Keratinocyte (primary cell): ENCODE measurements around the gene SSH2. TPM values are rescaled to one million over a fixed set of nuclear protein-coding genes. Genes with fewer than 3 reads are reported as not detected.
A peak's percentile ranks its signal among the peaks of the same experiment; 100 is the strongest.

Experiments used
- DNase-seq: peaks from one replicate; pipeline ENCODE4 v3.0.0-alpha.2; 2011; ENCODE audit warnings: low read depth, missing footprints, low spot score
- FAIRE-seq: peaks from 2 replicates; lab custom pipeline; 2011; peaks lifted over from hg19 to GRCh38; lab: Jason Lieb, UNC
- H2AFZ ChIP-seq: 2 replicates; pipeline ENCODE4 v1.6.0; 2012; ENCODE audit warnings: low read length, control low read depth, inconsistent platforms; ENCODE audit not compliant: control insufficient read depth
- H3K27ac ChIP-seq: 2 replicates; pipeline ENCODE4 v1.5.1; 2011; ENCODE audit warnings: low read length; ENCODE audit not compliant: control insufficient read depth, insufficient read depth
- H3K27me3 ChIP-seq: 3 replicates; pipeline ENCODE4 v1.6.0; 2011; ENCODE audit warnings: low read length; ENCODE audit not compliant: control insufficient read depth, insufficient read depth; ENCODE audit errors: extremely low read depth
- H3K36me3 ChIP-seq, 2 experiments: 2 replicates in 1 of 2; 3 replicates in 1 of 2; pipeline ENCODE4 v1.5.1; 2011; ENCODE audit warnings: low read length in 2 of 2, mild to moderate bottlenecking in 1 of 2; ENCODE audit not compliant: control insufficient read depth in 2 of 2, insufficient read depth in 2 of 2; ENCODE audit errors: extremely low read depth in 1 of 2
- H3K4me1 ChIP-seq: 3 replicates; pipeline ENCODE4 v1.5.1; 2011; ENCODE audit warnings: low read length; ENCODE audit not compliant: control insufficient read depth, insufficient read depth; ENCODE audit errors: extremely low read depth
- H3K4me2 ChIP-seq: 3 replicates; pipeline ENCODE4 v1.6.0; 2011; ENCODE audit warnings: low read depth, low read length; ENCODE audit not compliant: control insufficient read depth, insufficient read depth; ENCODE audit errors: extremely low read depth
- H3K4me3 ChIP-seq, 3 experiments: fragments of 200-600 bp in 1 of 3; sonication (generic) in 1 of 3; 2 replicates in 2 of 3; 3 replicates in 1 of 3; pipeline ENCODE4 v1.5.1; 2011 to 2016; ENCODE audit warnings: low read length in 3 of 3, mild to moderate bottlenecking in 3 of 3, control low read depth in 2 of 3, inconsistent platforms in 1 of 3, low read depth in 1 of 3, mixed read lengths in 1 of 3, mixed run types in 1 of 3, moderate library complexity in 1 of 3; ENCODE audit not compliant: control insufficient read depth in 2 of 3, insufficient read depth in 2 of 3; ENCODE audit errors: extremely low read depth in 1 of 3
- H3K79me2 ChIP-seq: 2 replicates; pipeline ENCODE4 v1.6.0; 2012; ENCODE audit warnings: low read length; ENCODE audit not compliant: control insufficient read depth, insufficient read depth
- H3K9ac ChIP-seq: 3 replicates; pipeline ENCODE4 v1.6.0; 2011; ENCODE audit warnings: low read length; ENCODE audit not compliant: control insufficient read depth, insufficient read depth; ENCODE audit errors: extremely low read depth
- H3K9me1 ChIP-seq: 3 replicates; pipeline ENCODE4 v1.6.0; 2011; ENCODE audit warnings: low read length; ENCODE audit not compliant: control insufficient read depth, insufficient read depth; ENCODE audit errors: extremely low read depth
- H3K9me3 ChIP-seq: 2 replicates; pipeline ENCODE4 v1.5.1; 2012; ENCODE audit warnings: low read depth, low read length; ENCODE audit not compliant: control insufficient read depth
- H4K20me1 ChIP-seq: 3 replicates; pipeline ENCODE4 v1.6.0; 2011; ENCODE audit warnings: low read length; ENCODE audit not compliant: control insufficient read depth, insufficient read depth; ENCODE audit errors: extremely low read depth
- CTCF ChIP-seq, 3 experiments: IDR thresholded peaks in 1 of 3; conservative IDR thresholded peaks in 1 of 3; optimal IDR thresholded peaks in 1 of 3; 2 replicates in 2 of 3; 3 replicates in 1 of 3; pipeline versions ENCODE3 to v1.5.1; 2011; ENCODE audit warnings: low read length in 3 of 3, mild to moderate bottlenecking in 3 of 3, moderate library complexity in 2 of 3, control low read depth in 1 of 3, inconsistent platforms in 1 of 3; ENCODE audit not compliant: insufficient read depth in 2 of 3; ENCODE audit errors: extremely low read depth in 1 of 3
- EZH2 ChIP-seq: IDR thresholded peaks from one replicate; pipeline ENCODE4 v1.6.1; 2012; ENCODE audit warnings: inconsistent platforms, mild to moderate bottlenecking, low read length, moderate library complexity
- dilution Hi-C: fragments of 300-500 bp; cut with MboI; formaldehyde crosslinking; loops from one replicate; pipeline ENCODE4 v1.7.0; 2020; ENCODE audit warnings: low sequenced_read_pairs; ENCODE audit not compliant: extremely low pct_ligation_motif_present
- polyA plus RNA-seq, 5 experiments: library from polyadenylated mRNA; depleted of rRNA in 3 of 5; stranded (reverse) in 3 of 5; stranded (forward) in 1 of 5; unstranded in 1 of 5; fragments of >200 nt; gene quantifications; 1 replicate in 1 of 5; 2 replicates in 3 of 5; 3 replicates in 1 of 5; pipeline versions ENCODE4 v1.2.1 to v1.2.3, GENCODE V29; 2011 to 2012; ENCODE audit warnings: missing spikeins in 2 of 5, low read depth in 1 of 5, low replicate concordance in 1 of 5

SSH2 gene
- polyA plus RNA-seq, 1 donor (not counting 4 experiments of a cell fraction or from before 2014, with no cell fraction given) = 13.9 TPM

- H3K4me1 ChIP-seq = peaks cover 15% of the 10 kb centered on the region
- no peaks in the 10 kb centered on the region for H3K27me3 ChIP-seq
- H3K4me2 ChIP-seq = no peak overlapping the region
- no peak overlapping the region for H2AFZ ChIP-seq
- no peak overlapping the region for H3K4me3 ChIP-seq
- H4K20me1 ChIP-seq = no peaks in the 10 kb centered on the region
- H3K79me2 ChIP-seq = peaks cover 96% of the 10 kb centered on the region
- peaks cover 0 to 4% of the 10 kb centered on the region in 2 experiments for H3K36me3 ChIP-seq
- TF ChIP-seq EZH2 (no peak), CTCF (optimal IDR thresholded peaks at IDR 0.05 in 1 of 3, IDR thresholded peaks at IDR 0.05 in 1 of 3, conservative IDR thresholded peaks at IDR 0.05 in 1 of 3; ENCODE audit: extremely low read depth in 1 of 3, insufficient read depth in 2 of 3, low read length in 3 of 3) (no peak)
- H3K9ac ChIP-seq = no peak overlapping the region
- no peak for FAIRE-seq
- no peaks in the 10 kb centered on the region for H3K9me3 ChIP-seq
- no peak overlapping the region for H3K27ac ChIP-seq
- dilution Hi-C loops = no loop called here
- DNase-seq = no peak
- H3K9me1 ChIP-seq = peaks cover 4% of the 10 kb centered on the region
Observed at GRCh38 chr17:29924786-29925185, 5.2 kb downstream of the SSH2 start.

GRCh38 chr17:29918922-29919856 is 10.8 kb downstream of the SSH2 start:
- Histone ChIP-seq H3K4me1 (peaks cover 20% of the 10 kb centered on the region), H3K9me3 (no peaks in the 10 kb centered on the region), H3K4me2 (peak overlapping the region; percentile 91), H3K4me3 (peak overlapping the region in 2 of 3 experiments; percentile 48 to 56), H2AFZ (peak overlapping the region; percentile 74), H4K20me1 (no peaks in the 10 kb centered on the region), H3K27ac (peak overlapping the region; percentile 82), H3K79me2 (peaks cover 73% of the 10 kb centered on the region), H3K9ac (peak overlapping the region; percentile 62), H3K36me3 (peaks cover 0 to 4% of the 10 kb centered on the region in 2 experiments), H3K9me1 (peaks cover 4% of the 10 kb centered on the region), H3K27me3 (no peaks in the 10 kb centered on the region)
- FAIRE-seq (peak; percentile 73), DNase-seq (peak; percentile 55)
- dilution Hi-C loops = loop anchor here (10.0 kb wide), 1 partner anchor 294 kb away; the partner anchor contains the start of gene CORO6
- TF ChIP-seq EZH2 (no peak), CTCF (optimal IDR thresholded peaks at IDR 0.05 in 1 of 3, IDR thresholded peaks at IDR 0.05 in 1 of 3, conservative IDR thresholded peaks at IDR 0.05 in 1 of 3; ENCODE audit: extremely low read depth in 1 of 3, insufficient read depth in 2 of 3, low read length in 3 of 3) (no peak)
